ACC112 (cell line): ENCODE results near the gene GLMP.

ENCODE experiments used
- H2AFZ ChIP-seq: fragments of 200-600 bp; sonication (generic); one replicate; pipeline ENCODE4 v1.6.0; 2017; ENCODE audit warnings: antibody characterized with exemption, low read length; ENCODE audit not compliant: unreplicated experiment
- H3K27ac ChIP-seq: fragments of 200-600 bp; sonication (generic); 2 replicates; pipeline ENCODE4 v1.5.1; 2014; ENCODE audit warnings: low read depth, mild to moderate bottlenecking, antibody characterized with exemption, low read length, moderate library complexity
- H3K27me3 ChIP-seq: fragments of 200-600 bp; sonication (generic); 2 replicates; pipeline ENCODE4 v1.6.1; 2014; ENCODE audit warnings: mild to moderate bottlenecking, antibody characterized with exemption, low read length, moderate library complexity, mixed read lengths; ENCODE audit not compliant: insufficient read depth
- H3K36me3 ChIP-seq: fragments of 200-600 bp; sonication (generic); 2 replicates; pipeline ENCODE4 v1.6.1; 2016; ENCODE audit warnings: mild to moderate bottlenecking, antibody characterized with exemption, low read length, moderate library complexity, mixed read lengths; ENCODE audit not compliant: insufficient read depth
- H3K4me1 ChIP-seq: fragments of 200-600 bp; sonication (generic); one replicate; pipeline ENCODE4 v1.6.1; 2016; ENCODE audit warnings: low read length, mixed read lengths; ENCODE audit not compliant: insufficient read depth, unreplicated experiment, control insufficient read depth
- H3K4me3 ChIP-seq: fragments of 200-600 bp; sonication (generic); 2 replicates; pipeline ENCODE4 v1.5.1; 2014; ENCODE audit warnings: mild to moderate bottlenecking, low read depth, low read length
- H3K79me2 ChIP-seq: fragments of 200-600 bp; sonication (generic); one replicate; pipeline ENCODE4 v1.6.0; 2016; ENCODE audit warnings: low read length; ENCODE audit not compliant: control insufficient read depth, unreplicated experiment, insufficient read depth

GLMP gene

GRCh38 chr1:156316909-156317308 is 21.4 kb upstream of the GLMP start:
- Histone ChIP-seq H2AFZ (no peak overlapping the region), H3K27ac (no peak overlapping the region)

GRCh38 chr1:156310962-156311361 is 15.5 kb upstream of the GLMP start:
- H3K4me3 ChIP-seq = no peak overlapping the region
- H3K36me3 ChIP-seq = peaks cover 33% of the 10 kb centered on the region
- H3K27ac ChIP-seq = peak overlapping the region; percentile 61
- no peak overlapping the region for H2AFZ ChIP-seq
- H3K4me1 ChIP-seq = peaks cover 31% of the 10 kb centered on the region
- peaks cover 7% of the 10 kb centered on the region for H3K79me2 ChIP-seq
- H3K27me3 ChIP-seq = no peaks in the 10 kb centered on the region

More at GRCh38 chr1:156316909-156317308, 21.4 kb upstream of the GLMP start:
- H3K4me1 ChIP-seq = peaks cover 8% of the 10 kb centered on the region
- peaks cover 10% of the 10 kb centered on the region for H3K79me2 ChIP-seq
- H3K4me3 ChIP-seq = no peak overlapping the region
- H3K36me3 ChIP-seq = peaks cover 54% of the 10 kb centered on the region
- H3K27me3 ChIP-seq = no peaks in the 10 kb centered on the region

- peaks cover 25% of the 10 kb centered on the region for H3K36me3 ChIP-seq
- no peak overlapping the region for H3K27ac ChIP-seq
- H2AFZ ChIP-seq = no peak overlapping the region
- peaks cover 31% of the 10 kb centered on the region for H3K4me1 ChIP-seq
- H3K4me3 ChIP-seq = no peak overlapping the region
- peaks cover 7% of the 10 kb centered on the region for H3K79me2 ChIP-seq
- H3K27me3 ChIP-seq = no peaks in the 10 kb centered on the region
These were observed 12.6 kb upstream of the GLMP start for GRCh38 chr1:156308078-156308477.

GRCh38 chr1:156305215-156305614 is 9.7 kb upstream of the GLMP start:
- Histone ChIP-seq H2AFZ (no peak overlapping the region), H3K4me1 (peaks cover 9% of the 10 kb centered on the region), H3K27ac (no peak overlapping the region), H3K27me3 (no peaks in the 10 kb centered on the region), H3K79me2 (peaks cover 7% of the 10 kb centered on the region), H3K4me3 (no peak overlapping the region), H3K36me3 (peaks cover 15% of the 10 kb centered on the region)

GRCh38 chr1:156303241-156303640 is 7.8 kb upstream of the GLMP start:
- Histone ChIP-seq H2AFZ (no peak overlapping the region), H3K4me1 (peaks cover 5% of the 10 kb centered on the region), H3K4me3 (no peak overlapping the region), H3K36me3 (peaks cover 4% of the 10 kb centered on the region; the same call in 1 of the 2 replicates), H3K27me3 (no peaks in the 10 kb centered on the region), H3K27ac (no peak overlapping the region), H3K79me2 (no peaks in the 10 kb centered on the region)

- H3K27me3 ChIP-seq = no peaks in the 10 kb centered on the region
- peaks cover 13% of the 10 kb centered on the region for H3K79me2 ChIP-seq
These were observed 3.4 kb upstream of the GLMP start, which contains the start of gene VHLL for GRCh38 chr1:156298852-156299357. Gene VHLL (minus strand): TSS chr1:156299307. CDS start chr1:156299189, 118 bp downstream.

GRCh38 chr1:156293895-156294294 is 1.6 kb downstream of the GLMP start:
- Histone ChIP-seq H3K27me3 (no peaks in the 10 kb centered on the region), H3K27ac (no peak overlapping the region), H3K36me3 (peaks cover 5% of the 10 kb centered on the region), H3K79me2 (peaks cover 17% of the 10 kb centered on the region), H3K4me1 (peaks cover 21% of the 10 kb centered on the region), H2AFZ (no peak overlapping the region), H3K4me3 (no peak overlapping the region; the same call in 1 of the 2 replicates)

More at GRCh38 chr1:156298852-156299357, 3.4 kb upstream of the GLMP start, which contains the start of gene VHLL:
- peaks cover 8% of the 10 kb centered on the region for H3K4me1 ChIP-seq
- H3K27ac ChIP-seq = no peak within 1 kb of the TSS
- no peak within 1 kb of the TSS for H3K4me3 ChIP-seq
- no peaks in the 10 kb centered on the region for H3K36me3 ChIP-seq
- H2AFZ ChIP-seq = no peak within 1 kb of the TSS

GRCh38 chr1:156293098-156293434 is 2.4 kb downstream of the GLMP start:
- no peaks in the 10 kb centered on the region for H3K27me3 ChIP-seq

GRCh38 chr1:156291226-156292061 is 4.0 kb downstream of the GLMP start:
- H3K79me2 ChIP-seq = peaks cover 17% of the 10 kb centered on the region
- H3K4me3 ChIP-seq = peak overlapping the region; percentile 81
- H3K4me1 ChIP-seq = peaks cover 21% of the 10 kb centered on the region
- peak overlapping the region; percentile 47 for H3K27ac ChIP-seq
- H3K36me3 ChIP-seq = peaks cover 10% of the 10 kb centered on the region
- peak overlapping the region; percentile 26 for H2AFZ ChIP-seq
- no peaks in the 10 kb centered on the region for H3K27me3 ChIP-seq

More at GRCh38 chr1:156293098-156293434, 2.4 kb downstream of the GLMP start:
- Histone ChIP-seq H3K36me3 (peaks cover 10% of the 10 kb centered on the region), H3K4me1 (peaks cover 21% of the 10 kb centered on the region), H3K4me3 (no peak overlapping the region), H3K27ac (no peak overlapping the region), H3K79me2 (peaks cover 17% of the 10 kb centered on the region), H2AFZ (no peak overlapping the region)

- H2AFZ ChIP-seq = no peak overlapping the region
- no peak overlapping the region for H3K27ac ChIP-seq
These were observed 5.6 kb downstream of the GLMP start for GRCh38 chr1:156289857-156290256.

GRCh38 chr1:156286061-156286460 is 9.4 kb downstream of the GLMP start:
- no peak overlapping the region for H3K4me3 ChIP-seq
- peaks cover 26% of the 10 kb centered on the region for H3K4me1 ChIP-seq
- H2AFZ ChIP-seq = no peak overlapping the region

More at GRCh38 chr1:156289857-156290256, 5.6 kb downstream of the GLMP start:
- no peaks in the 10 kb centered on the region for H3K27me3 ChIP-seq
- H3K79me2 ChIP-seq = peaks cover 13% of the 10 kb centered on the region
- H3K4me1 ChIP-seq = peaks cover 20% of the 10 kb centered on the region
- H3K36me3 ChIP-seq = peaks cover 10% of the 10 kb centered on the region
- H3K4me3 ChIP-seq = no peak overlapping the region

More at GRCh38 chr1:156286061-156286460, 9.4 kb downstream of the GLMP start:
- H3K79me2 ChIP-seq = peaks cover 24% of the 10 kb centered on the region
- peaks cover 10% of the 10 kb centered on the region for H3K36me3 ChIP-seq
- H3K27ac ChIP-seq = no peak overlapping the region
- no peaks in the 10 kb centered on the region for H3K27me3 ChIP-seq
